GM19395 (cell line): ENCODE results near the gene BORCS5.
"Not testable (repeated sequence)": the region's sequence is repeated elsewhere in the genome, so short reads cannot be mapped to it uniquely, and the experiment has no call there.

ENCODE experiments used
- ATAC-seq: cut with Tn5 transposase; IDR thresholded peaks from one replicate; pipeline ENCODE4 v1.9.1; 2021; ENCODE audit warnings: mild to moderate bottlenecking, moderate library complexity; ENCODE audit not compliant: unreplicated experiment

The BORCS5 gene

DNA sequence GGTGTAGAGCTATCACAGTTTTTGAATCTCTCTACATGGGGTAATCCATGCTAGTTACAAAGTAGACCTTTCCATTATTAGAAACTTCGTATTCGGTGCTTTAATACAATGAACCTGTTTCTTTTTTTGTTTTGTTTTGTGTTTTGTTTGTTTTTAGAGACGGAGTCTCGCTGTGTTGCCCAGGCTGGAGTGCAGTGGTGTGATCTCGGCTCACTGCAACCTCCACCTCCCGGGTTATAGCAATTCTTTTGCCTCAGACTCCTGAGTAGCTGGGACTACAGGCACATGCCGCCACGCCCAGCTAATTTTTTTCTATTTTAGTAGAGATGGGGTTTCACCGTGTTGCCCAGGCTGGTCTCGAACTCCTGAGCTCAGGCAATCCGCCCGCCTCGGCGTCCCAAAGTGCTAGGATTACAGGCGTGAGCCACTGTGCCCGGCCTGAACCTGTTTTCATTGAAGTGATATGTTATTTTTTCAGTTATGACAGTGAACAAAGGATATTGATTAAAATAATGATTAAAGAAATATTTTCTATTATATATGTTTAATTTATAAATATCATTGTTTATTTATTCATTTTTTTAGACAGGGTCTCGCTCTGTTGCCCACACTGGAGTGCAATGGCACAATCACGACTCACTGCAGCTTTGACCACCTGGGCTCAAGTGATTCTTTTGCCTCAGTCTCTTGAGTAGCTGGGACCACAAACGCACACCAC, 5.3 kb upstream of the BORCS5 start:
- not testable (repeated sequence) for ATAC-seq

DNA sequence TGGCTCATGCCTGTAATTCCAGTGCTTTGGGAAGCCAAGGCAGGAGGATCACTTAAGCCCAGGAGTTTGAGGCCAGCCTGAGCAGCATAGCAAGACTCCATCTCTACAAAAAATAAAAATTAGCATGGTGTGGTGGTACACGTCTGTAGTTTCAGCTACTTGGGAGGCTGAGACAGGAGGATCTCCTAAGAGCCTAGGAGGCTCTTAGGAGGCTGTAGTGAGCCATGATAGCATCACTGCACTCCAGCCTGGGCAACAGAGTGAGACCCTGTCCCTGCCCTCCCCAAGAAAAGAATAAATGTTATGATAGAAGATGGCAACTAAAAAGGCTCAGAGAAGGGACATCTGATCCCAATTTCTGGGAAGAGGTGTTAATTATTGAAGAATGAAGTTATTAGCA, 3.6 kb upstream of the BORCS5 start:
- ATAC-seq, result no peak

DNA sequence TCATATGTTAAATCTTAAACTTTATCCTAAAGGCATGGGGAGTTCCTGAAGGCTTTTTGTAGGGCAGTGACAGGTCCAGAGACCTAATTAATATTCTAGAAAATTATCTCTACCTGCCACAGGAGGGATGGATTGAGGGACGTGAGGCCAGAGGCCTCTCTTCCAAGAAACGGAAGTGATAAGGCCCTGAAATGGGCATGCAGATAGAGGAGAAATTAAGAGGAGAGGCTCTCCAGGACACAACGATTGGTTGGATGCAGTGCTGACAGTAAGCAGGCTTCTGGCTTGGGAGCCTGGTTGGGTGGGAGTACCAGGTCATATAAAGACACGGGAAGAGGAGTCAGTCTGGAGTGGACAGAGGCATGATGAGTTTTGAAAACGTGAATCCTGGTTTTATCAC, 3.1 kb upstream of the BORCS5 start:
- ATAC-seq, result no peak

GRCh38 chr12:12356467-12356895, 397 bp upstream of the BORCS5 start:
- no peak for ATAC-seq

GRCh38 chr12:12357719-12358461, 1.0 kb downstream of the BORCS5 start:
- no peak for ATAC-seq

DNA sequence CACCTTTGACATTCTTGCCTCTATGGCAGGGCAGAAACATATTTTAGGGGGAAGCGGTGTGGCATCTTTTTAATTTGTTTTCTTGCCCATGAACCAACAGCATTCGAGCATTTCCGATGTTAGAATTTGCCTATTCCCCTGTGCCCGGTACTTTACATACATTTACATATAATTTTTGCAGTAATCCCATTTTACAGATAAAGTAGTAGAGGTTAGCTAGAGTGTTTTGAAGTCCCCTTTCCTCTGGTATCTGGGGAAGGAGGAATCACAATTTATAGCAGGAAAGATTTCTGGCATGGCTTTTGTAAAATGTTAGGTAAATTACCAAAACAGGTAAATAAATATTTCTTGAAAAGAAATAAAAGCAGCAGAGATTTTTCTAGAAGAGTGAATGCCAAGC, 1.6 kb downstream of the BORCS5 start:
- no peak for ATAC-seq

GRCh38 chr12:12364787-12365445, 8.0 kb downstream of the BORCS5 start:
- ATAC-seq, result no peak

DNA sequence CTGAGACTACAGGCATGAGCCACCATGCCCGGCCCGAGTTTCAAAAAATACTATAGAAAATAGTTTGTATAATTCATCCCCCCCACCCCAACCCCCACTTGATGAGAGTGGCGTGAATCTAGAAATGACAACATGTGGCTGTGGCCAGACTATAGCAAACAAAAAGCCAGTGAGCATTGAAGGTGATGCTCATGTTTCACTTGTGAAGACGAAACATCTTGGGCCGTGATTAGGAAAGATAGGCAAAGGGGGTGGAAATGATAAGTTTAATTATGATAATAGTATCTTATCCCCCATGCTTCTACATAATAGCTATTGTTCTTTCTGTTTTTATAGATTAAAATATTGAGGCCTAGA, 8.5 kb downstream of the BORCS5 start:
- no peak for ATAC-seq

- ATAC-seq, result no peak
These were observed 9.1 kb downstream of the BORCS5 start for GRCh38 chr12:12365931-12366431.

- ATAC-seq, result no peak
These were observed 10.0 kb downstream of the BORCS5 start for GRCh38 chr12:12366701-12367481.

DNA sequence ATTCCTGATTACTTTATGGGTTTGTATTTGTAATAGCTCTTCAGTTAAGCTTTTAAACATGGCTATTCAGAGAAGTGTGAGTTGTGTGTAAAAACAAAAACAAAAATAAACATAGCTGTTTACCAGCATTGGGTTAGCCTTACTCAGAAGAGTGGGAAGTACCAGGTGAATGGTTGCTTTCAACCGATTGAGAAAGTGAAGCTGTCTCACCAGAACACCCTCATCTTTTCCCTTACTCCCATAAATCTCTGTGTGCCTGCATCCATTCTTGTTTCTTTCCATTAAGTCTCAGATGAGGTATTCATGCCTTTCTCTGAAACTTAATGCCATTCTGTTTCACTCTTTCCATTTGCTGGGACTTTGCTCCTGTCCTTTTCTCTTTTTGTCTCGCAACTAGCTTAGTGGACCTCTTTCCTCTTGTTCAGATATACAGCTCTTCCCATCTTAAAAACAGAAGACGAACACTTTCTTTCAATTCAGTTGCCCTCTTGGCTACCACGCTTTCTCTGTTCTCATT, 10.7 kb downstream of the BORCS5 start:
- ATAC-seq, result no peak

DNA sequence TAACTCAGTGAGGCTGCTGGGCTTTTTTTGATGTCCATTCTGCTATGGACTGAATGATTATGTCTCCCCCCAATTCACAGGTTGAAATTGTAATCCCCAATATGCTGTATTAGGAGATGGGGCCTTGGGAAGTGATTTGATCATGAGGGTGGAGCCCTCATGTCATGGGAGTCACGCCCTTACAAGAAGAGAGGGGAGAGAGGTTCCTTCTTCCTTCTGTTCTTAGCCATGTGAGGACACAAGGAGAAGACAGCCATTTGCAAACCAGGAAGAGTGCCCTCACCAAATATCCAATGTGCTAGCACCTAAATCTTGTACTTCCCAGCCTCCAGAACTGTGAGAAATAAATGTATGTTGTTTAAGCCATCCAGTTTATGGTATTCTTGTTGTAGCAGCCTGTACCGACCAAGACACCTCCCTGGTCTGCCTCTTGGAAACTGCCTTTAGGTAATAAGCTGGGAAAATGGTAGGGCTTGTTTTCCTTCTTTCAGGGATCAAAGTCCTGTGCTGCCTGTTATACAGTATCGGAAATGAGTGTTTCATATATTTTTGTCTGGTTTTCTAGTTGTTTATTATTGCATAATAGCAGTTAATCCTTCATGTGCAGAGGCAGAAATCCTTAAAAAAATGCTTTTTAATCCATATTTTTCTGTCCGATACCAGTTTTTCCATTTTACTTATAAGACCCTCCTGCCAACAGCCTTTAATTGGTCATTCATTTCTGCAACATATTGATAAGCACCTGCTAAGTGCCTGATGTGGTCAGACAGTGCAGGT, 16.3 kb downstream of the BORCS5 start:
- ATAC-seq, result no peak

DNA sequence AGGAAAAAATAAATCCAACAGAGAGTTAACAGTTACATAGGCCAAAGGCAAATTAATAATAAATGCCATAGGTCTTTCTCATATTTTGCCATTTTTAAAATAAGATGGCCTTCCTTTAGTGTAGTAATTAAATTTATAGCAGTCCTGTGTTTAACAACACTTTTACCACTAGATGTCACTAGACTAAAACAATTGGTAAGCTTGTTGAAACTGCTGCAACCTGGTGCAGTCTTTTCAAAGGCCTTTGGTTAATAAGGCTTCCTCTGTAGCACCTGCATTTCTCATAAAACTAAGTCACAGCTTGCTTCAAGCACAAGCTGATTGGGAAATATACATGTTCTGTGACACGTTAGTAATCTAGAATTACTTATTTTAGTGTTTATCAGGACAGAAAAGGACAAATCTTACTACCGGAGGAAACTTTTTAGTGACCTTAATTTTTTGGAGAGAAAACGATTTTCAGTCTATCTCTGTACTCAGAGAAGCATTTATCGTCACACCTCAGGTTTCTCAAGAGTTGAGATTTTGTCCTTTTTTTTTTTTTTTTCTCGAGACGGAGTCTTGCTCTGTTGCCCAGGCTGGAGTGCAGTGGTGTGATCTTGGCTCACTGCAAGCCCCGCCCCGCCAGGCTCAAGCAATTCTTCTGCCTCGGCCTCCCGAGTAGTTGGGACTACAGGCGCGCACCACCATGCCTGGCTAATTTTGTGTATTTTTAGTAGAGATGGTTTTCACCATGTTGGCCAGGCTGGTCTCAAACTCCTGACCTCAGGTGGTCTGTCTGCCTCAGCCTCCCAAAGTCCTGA, 20.0 kb downstream of the BORCS5 start:
- no peak for ATAC-seq

DNA sequence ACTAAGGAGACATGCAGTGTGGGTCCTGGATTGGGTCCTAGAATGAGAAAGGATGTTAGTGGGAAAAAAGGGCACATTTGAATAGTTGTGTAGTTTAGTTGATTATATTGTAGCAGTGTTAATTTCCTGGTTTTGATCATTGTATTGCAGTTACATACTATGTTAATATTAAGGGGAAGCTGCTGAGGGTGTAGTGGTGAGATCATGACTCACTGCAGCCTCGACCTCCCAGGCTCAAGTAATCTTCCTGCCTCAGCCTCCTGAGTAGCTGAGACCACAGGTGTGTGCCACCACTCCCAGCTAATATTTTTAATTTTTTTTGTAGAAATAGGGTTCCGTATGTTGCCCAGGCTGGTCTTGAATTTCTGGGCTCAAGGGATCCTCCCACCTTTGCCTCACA, 21.7 kb downstream of the BORCS5 start:
- ATAC-seq, result no peak

- ATAC-seq, result no peak
These were observed 23.2 kb downstream of the BORCS5 start for GRCh38 chr12:12379831-12380730.

- no peak for ATAC-seq
These were observed 24.2 kb downstream of the BORCS5 start for GRCh38 chr12:12380949-12381593.

GRCh38 chr12:12381982-12382381, 25.1 kb downstream of the BORCS5 start:
- no peak for ATAC-seq
